Measurements from ENCODE around the gene RPS16.

Gene RPS16

DNA sequence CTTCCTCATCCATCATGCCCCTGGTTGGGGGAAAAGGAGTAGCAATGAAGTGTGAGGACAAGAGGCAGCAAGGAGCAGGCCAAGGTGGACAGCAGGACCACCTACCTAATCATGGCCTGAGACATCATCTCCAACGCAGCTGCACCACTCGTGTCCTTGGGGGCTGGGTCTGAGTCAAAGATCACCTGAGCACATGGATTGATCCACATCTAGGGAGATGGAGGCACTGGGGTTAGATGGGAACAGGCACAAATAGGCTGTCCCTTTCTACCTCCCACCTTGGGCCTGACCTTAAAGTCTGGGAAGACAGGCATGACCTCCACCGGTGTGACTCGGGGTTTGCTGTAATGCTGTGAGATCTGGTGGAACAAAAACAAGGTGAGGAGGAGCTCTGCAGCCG, 47.1 kb downstream of the RPS16 start:
- Histone ChIP-seq H3K4me1 (ENCODE audit: control insufficient read depth, insufficient read depth, low read length) (peaks cover 23% of the 10 kb centered on the region), H3K4me3 (ENCODE audit: low read depth, low read length) (no peak overlapping the region), H3K36me3 (ENCODE audit: control insufficient read depth in 2 of 2, insufficient read depth in 1 of 2, low read length in 2 of 2) (peaks cover 66 to 73% of the 10 kb centered on the region in 2 experiments), H3K9me3 (ENCODE audit: control insufficient read depth, insufficient read depth, low read depth, low read length) (no peaks in the 10 kb centered on the region), H3K27ac (ENCODE audit: extremely low read depth, low read depth, low read length) (peak overlapping the region; percentile 2; the same call in 1 of the 2 replicates)
- POLR2A ChIA-PET: interaction anchor here (1.4 to 5.3 kb wide), 3 partner anchors 12 to 47 kb away, joined by 6 to 175 read pairs (median 16); partner anchors contain the start of genes RPS16 and ZFP36
- TF ChIP-seq ZNF777 (tag by site-specific recombination; IDR thresholded peaks at IDR 0.05; ENCODE audit: borderline replicate concordance) (0 out of 2 replicates have a peak, but pooled peaks have one; percentile 13), ZNF37A (tag by site-specific recombination; IDR thresholded peaks at IDR 0.05) (no peak), ZBTB17 (tag by site-specific recombination; IDR thresholded peaks at IDR 0.05) (peak; percentile 82)
- CTCF ChIA-PET: interaction anchor here (0.6 to 1.9 kb wide), 2 partner anchors 9 to 343 kb away, joined by 4 to 8 read pairs; no protein-coding TSS in a partner anchor

GRCh38 chr19:39386557-39386956, 49.2 kb downstream of the RPS16 start:
- Histone ChIP-seq H3K36me3 (ENCODE audit: control insufficient read depth in 2 of 2, insufficient read depth in 1 of 2, low read length in 2 of 2) (peaks cover 80 to 82% of the 10 kb centered on the region in 2 experiments), H3K4me3 (ENCODE audit: low read depth, low read length) (no peak overlapping the region), H3K27ac (ENCODE audit: extremely low read depth, low read depth, low read length) (peak overlapping the region; percentile 11; the same call in 1 of the 2 replicates), H3K9me3 (ENCODE audit: control insufficient read depth, insufficient read depth, low read depth, low read length) (no peaks in the 10 kb centered on the region), H3K4me1 (ENCODE audit: control insufficient read depth, insufficient read depth, low read length) (peaks cover 17% of the 10 kb centered on the region)
- ChIA-PET POLR2A (interaction anchor here (1.9 to 2.1 kb wide), 2 partner anchors 20 to 49 kb away, joined by 5 to 9 read pairs; partner anchors contain the start of genes RPS16 and ZFP36), CTCF (interaction anchor here (0.8 to 1.1 kb wide), 2 partner anchors 25 to 28 kb away, joined by 3 read pairs; no protein-coding TSS in a partner anchor)
- TF ChIP-seq RBAK (tag by site-specific recombination; IDR thresholded peaks at IDR 0.05): no peak
- TF ChIP-seq ZFHX2 (tag by site-specific recombination; conservative IDR thresholded peaks at IDR 0.05): no peak
- peak; percentile 14; the same call in 1 of the 2 replicates for TF ChIP-seq GLIS1 (tag by site-specific recombination; IDR thresholded peaks at IDR 0.05)

GRCh38 chr19:39385629-39386411, 49.9 kb downstream of the RPS16 start:
- Histone ChIP-seq H3K4me1 (ENCODE audit: control insufficient read depth, insufficient read depth, low read length) (peaks cover 17% of the 10 kb centered on the region), H3K4me3 (ENCODE audit: low read depth, low read length) (no peak overlapping the region), H3K36me3 (ENCODE audit: control insufficient read depth in 2 of 2, insufficient read depth in 1 of 2, low read length in 2 of 2) (peaks cover 87 to 89% of the 10 kb centered on the region in 2 experiments), H3K9me3 (ENCODE audit: control insufficient read depth, insufficient read depth, low read depth, low read length) (no peaks in the 10 kb centered on the region), H3K27ac (ENCODE audit: extremely low read depth, low read depth, low read length) (peak overlapping the region; percentile 11)
- CTCF ChIA-PET: interaction anchor here (0.5 to 1.1 kb wide), 3 partner anchors 26 to 63 kb away, joined by 3 read pairs; no protein-coding TSS in a partner anchor
- POLR2A ChIA-PET: interaction anchor here (0.6 to 2.1 kb wide), 4 partner anchors 10 to 181 kb away, joined by 5 to 9 read pairs (median 7); partner anchors contain the start of genes RPS16 and ZFP36
- TF ChIP-seq ZNF664 (tag by site-specific recombination; IDR thresholded peaks at IDR 0.05) (no peak), YY2 (tag by site-specific recombination; IDR thresholded peaks at IDR 0.05) (no peak), ZNF610 (tag by site-specific recombination; IDR thresholded peaks at IDR 0.05; ENCODE audit: borderline replicate concordance) (no peak), ZNF148 (tag by site-specific recombination; IDR thresholded peaks at IDR 0.05; ENCODE audit: borderline replicate concordance) (no peak), ZIC2 (tag by site-specific recombination; IDR thresholded peaks at IDR 0.05) (no peak), ZNF426 (tag by site-specific recombination; IDR thresholded peaks at IDR 0.05) (no peak), ZNF23 (tag by site-specific recombination; IDR thresholded peaks at IDR 0.05; ENCODE audit: borderline replicate concordance) (no peak), PRDM1 (tag by site-specific recombination; IDR thresholded peaks at IDR 0.05) (peak; percentile 93), ZNF473 (tag by site-specific recombination; IDR thresholded peaks at IDR 0.05) (no peak), ZBTB7A (tag by site-specific recombination; IDR thresholded peaks at IDR 0.05; ENCODE audit: low read depth) (no peak), BCL11A (tag by site-specific recombination; IDR thresholded peaks at IDR 0.05; ENCODE audit: low read depth) (0 out of 2 replicates have a peak, but pooled peaks have one; percentile 37), ZNF19 (tag by site-specific recombination; IDR thresholded peaks at IDR 0.05; ENCODE audit: low read depth) (no peak), ZNF623 (tag by site-specific recombination; IDR thresholded peaks at IDR 0.05) (no peak), ZNF26 (tag by site-specific recombination; IDR thresholded peaks at IDR 0.05) (no peak), GLIS2 (tag by site-specific recombination; IDR thresholded peaks at IDR 0.05) (no peak), ZNF701 (tag by site-specific recombination; IDR thresholded peaks at IDR 0.05) (no peak), SP2 (tag by site-specific recombination; IDR thresholded peaks at IDR 0.05) (no peak), ZNF624 (tag by site-specific recombination; IDR thresholded peaks at IDR 0.05) (no peak)
- TF ChIP-seq, protein P1, sequence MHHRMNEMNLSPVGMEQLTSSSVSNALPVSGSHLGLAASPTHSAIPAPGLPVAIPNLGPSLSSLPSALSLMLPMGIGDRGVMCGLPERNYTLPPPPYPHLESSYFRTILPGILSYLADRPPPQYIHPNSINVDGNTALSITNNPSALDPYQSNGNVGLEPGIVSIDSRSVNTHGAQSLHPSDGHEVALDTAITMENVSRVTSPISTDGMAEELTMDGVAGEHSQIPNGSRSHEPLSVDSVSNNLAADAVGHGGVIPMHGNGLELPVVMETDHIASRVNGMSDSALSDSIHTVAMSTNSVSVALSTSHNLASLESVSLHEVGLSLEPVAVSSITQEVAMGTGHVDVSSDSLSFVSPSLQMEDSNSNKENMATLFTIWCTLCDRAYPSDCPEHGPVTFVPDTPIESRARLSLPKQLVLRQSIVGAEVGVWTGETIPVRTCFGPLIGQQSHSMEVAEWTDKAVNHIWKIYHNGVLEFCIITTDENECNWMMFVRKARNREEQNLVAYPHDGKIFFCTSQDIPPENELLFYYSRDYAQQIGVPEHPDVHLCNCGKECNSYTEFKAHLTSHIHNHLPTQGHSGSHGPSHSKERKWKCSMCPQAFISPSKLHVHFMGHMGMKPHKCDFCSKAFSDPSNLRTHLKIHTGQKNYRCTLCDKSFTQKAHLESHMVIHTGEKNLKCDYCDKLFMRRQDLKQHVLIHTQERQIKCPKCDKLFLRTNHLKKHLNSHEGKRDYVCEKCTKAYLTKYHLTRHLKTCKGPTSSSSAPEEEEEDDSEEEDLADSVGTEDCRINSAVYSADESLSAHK (tag by site-specific recombination; IDR thresholded peaks at IDR 0.05): no peak
